Stimulated activated naive CD8-positive, alpha-beta T cell treated with anti-CD3 and anti-CD28 coated beads, Interleukin-15, Interleukin-2, amounts not matched to agents 100 ng/mL and 50 ng/mL, for 24 hours (primary cell): ENCODE data around the gene TIMM8B.
A peak's percentile ranks its signal among the peaks of the same experiment; 100 is the strongest.
"Not testable (repeated sequence)": the region's sequence is repeated elsewhere in the genome, so short reads cannot be mapped to it uniquely, and the experiment has no call there.

Source experiments
- H3K27ac Mint-ChIP-seq: one replicate; pipeline ENCODE4 v1.8.0; 2021; ENCODE audit warnings: mild to moderate bottlenecking, mixed read lengths
- H3K27me3 Mint-ChIP-seq: one replicate; pipeline ENCODE4 v1.8.0; 2021; ENCODE audit warnings: mixed read lengths
- H3K36me3 Mint-ChIP-seq: one replicate; pipeline ENCODE4 v1.8.0; 2021; ENCODE audit warnings: low read depth, mixed read lengths
- H3K4me1 Mint-ChIP-seq: one replicate; pipeline ENCODE4 v1.8.0; 2021; ENCODE audit warnings: low read depth, mixed read lengths
- H3K4me3 Mint-ChIP-seq: one replicate; pipeline ENCODE4 v1.8.0; 2021; ENCODE audit warnings: mild to moderate bottlenecking, mixed read lengths
- H3K9me3 Mint-ChIP-seq: one replicate; pipeline ENCODE4 v1.8.0; 2021; ENCODE audit warnings: mixed read lengths

Gene TIMM8B

DNA sequence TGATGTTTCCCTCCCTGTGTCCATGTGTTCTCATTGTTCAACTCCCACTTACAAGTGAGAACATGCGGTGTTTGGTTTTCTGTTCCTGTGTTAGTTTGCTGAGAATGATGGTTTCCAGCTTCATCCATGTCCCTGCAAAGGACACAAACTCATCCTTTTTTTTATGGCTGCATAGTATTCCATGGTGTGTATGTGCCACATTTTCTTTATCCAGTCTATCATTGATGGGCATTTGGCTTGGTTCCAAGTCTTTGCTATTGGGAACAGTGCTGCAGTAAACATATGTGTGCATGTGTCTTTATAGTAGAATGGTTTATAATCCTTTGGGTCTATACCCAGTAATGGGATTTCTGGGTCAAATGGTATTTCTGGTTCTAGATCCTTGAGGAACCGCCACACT, 39.9 kb downstream of the TIMM8B start:
- not testable (repeated sequence) for H3K27ac Mint-ChIP-seq, H3K27me3 Mint-ChIP-seq, H3K9me3 Mint-ChIP-seq, H3K4me3 Mint-ChIP-seq
- peaks cover 44% of the 10 kb centered on the region for H3K4me1 Mint-ChIP-seq
- peaks cover 90% of the 10 kb centered on the region for H3K36me3 Mint-ChIP-seq

DNA sequence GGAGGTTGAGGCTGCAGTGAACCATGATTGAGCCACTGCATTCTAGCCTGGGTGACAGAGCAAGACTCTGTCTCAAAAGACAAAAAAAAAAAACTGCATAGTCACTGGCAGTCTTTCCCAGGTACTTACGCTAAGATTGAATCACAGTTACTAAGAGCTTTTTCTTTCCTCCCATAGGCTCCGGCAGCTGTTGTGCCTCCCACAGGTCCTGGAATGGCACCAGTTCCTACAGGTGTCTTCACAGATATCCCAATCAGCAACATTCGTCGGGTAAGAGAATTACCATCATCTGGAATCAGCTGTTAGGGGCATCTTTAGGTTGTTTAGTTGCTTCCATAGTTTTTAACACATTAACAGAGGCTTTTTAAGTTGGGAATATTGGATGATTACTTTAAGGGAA, 41.6 kb downstream of the TIMM8B start:
- no peaks in the 10 kb centered on the region for H3K27me3 Mint-ChIP-seq

DNA sequence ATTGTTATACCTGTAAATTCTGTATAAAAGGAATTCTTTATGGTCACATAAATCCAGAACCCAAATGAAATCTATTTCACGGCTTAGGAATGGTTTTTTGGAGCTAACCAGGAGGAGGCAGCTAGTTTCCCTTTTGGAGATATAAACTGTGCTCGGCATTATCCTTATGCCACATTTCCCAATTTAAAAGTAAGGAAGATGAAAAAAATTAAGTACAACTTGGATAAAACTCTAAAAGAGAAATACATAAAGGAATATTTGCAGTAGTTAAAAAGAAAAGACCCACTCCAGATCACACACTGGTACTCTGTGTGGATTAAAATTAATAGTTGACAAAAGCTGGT, 43.6 kb downstream of the TIMM8B start:
- no peaks in the 10 kb centered on the region for H3K27me3 Mint-ChIP-seq
- peaks cover 27% of the 10 kb centered on the region for H3K4me1 Mint-ChIP-seq
- no peaks in the 10 kb centered on the region for H3K9me3 Mint-ChIP-seq
- H3K36me3 Mint-ChIP-seq, result peaks cover 86% of the 10 kb centered on the region
- no peak overlapping the region for H3K4me3 Mint-ChIP-seq
- H3K27ac Mint-ChIP-seq, result no peak overlapping the region

More for the DNA sequence above, 41.6 kb downstream of the TIMM8B start:
- Mint-ChIP-seq H3K9me3 (no peaks in the 10 kb centered on the region), H3K4me3 (no peak overlapping the region), H3K27ac (no peak overlapping the region), H3K4me1 (peaks cover 46% of the 10 kb centered on the region), H3K36me3 (peaks cover 87% of the 10 kb centered on the region)

DNA sequence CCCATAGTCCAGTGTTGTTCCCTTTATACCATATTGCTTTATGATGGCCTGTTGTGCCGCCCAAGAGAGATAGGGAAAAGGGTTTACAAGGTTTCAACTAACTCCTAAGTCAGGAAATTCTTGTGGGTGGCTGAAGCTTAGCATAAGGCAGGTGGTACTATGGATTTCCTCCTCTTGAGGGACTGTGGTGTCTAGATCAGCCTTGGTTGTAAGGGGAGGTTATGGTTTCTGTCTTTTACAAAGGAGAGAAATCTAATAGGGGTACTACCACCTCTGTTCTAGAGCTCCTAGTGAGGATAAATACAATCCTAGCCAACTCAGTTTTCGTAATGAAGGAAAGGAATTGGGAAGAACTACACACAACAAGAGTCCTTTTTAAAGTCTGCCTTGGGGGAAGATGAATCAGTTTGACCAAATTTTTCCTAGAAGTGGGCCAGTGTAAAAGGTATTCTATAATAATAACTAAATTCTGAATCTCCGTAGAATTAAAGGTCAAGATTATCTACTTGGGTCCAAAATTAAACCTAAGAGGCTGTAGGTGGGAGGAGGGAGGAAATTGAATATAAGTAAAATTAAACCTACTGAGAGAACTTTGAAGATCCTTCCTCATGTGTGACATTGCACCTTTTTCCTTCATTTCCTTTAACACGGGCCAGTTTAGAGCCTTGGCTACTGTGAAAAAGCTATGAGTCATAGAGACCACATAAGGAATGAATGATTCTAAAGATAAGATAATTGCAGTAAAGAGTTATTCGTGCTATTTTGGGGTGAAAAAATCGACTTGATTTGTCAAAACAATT, 44.2 kb downstream of the TIMM8B start:
- H3K36me3 Mint-ChIP-seq, result peaks cover 86% of the 10 kb centered on the region
- no peak overlapping the region for H3K4me3 Mint-ChIP-seq
- H3K4me1 Mint-ChIP-seq, result peaks cover 21% of the 10 kb centered on the region
- H3K27me3 Mint-ChIP-seq, result no peaks in the 10 kb centered on the region
- peak overlapping the region; percentile 55 for H3K27ac Mint-ChIP-seq
- no peaks in the 10 kb centered on the region for H3K9me3 Mint-ChIP-seq

DNA sequence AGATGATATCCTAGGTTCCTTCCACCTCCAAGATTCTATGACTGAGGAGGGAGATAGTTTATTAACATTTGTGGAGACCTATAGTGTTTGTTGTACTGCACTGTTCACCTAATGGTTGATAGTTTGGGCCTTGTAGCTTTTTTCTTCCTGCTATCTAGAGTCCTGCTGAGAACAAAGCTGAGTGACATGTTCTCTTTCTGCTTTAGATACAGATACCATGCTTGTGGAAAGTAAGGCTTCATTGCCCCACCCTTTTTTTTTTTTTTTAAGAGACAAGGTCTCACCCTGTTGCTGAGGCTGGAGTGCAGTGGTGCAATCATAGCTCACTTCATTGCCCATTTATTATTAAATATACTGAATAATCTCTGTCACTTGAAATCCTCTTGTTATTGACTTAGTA, 49.0 kb downstream of the TIMM8B start:
- H3K36me3 Mint-ChIP-seq, result peaks cover 72% of the 10 kb centered on the region
- H3K9me3 Mint-ChIP-seq, result no peaks in the 10 kb centered on the region
- H3K4me3 Mint-ChIP-seq, result no peak overlapping the region
- no peaks in the 10 kb centered on the region for H3K27me3 Mint-ChIP-seq
- H3K4me1 Mint-ChIP-seq, result peaks cover 15% of the 10 kb centered on the region
- no peak overlapping the region for H3K27ac Mint-ChIP-seq
